HCT116 (cell line): ENCODE results near the gene SPACA1. TPM values are rescaled to one million over a fixed set of nuclear protein-coding genes. Genes with fewer than 3 reads are reported as not detected.
"Not testable (repeated sequence)": the region's sequence is repeated elsewhere in the genome, so short reads cannot be mapped to it uniquely, and the experiment has no call there.

Source experiments
- ATAC-seq: fragments of 200-7000 bp; cut with Tn5 transposase; 2 replicates; pipeline ENCODE4 v1.9.1; 2020; ENCODE audit warnings: mild to moderate bottlenecking, moderate library complexity
- BruUV-seq: library from RNA; stranded (reverse); fragments of 400-500 nt; replicated peaks from 2 replicates; lab custom pipeline; 2021; lab: Mats Ljungman, UMichigan
- CTCF ChIA-PET: fragments of 300-600 bp; sonication (Branson Sonifier 250); formaldehyde crosslinking; loops from one replicate; lab custom pipeline; 2021; ENCODE audit warnings: antibody characterized with exemption; lab: Charles Lee
- POLR2A ChIA-PET: fragments of 300-600, 350-600 bp; sonication (Branson Sonifier 250); formaldehyde crosslinking; loops from one replicate; lab custom pipeline; 2021; ENCODE audit warnings: antibody characterized with exemption; lab: Charles Lee
- RAD21 ChIA-PET, 2 experiments: fragments of 300-600 bp; sonication (Branson Sonifier 250); formaldehyde crosslinking; loops; one replicate each; lab custom pipeline; 2023; ENCODE audit warnings: low total read pairs in 2 of 2; ENCODE audit not compliant: uncharacterized antibody in 2 of 2, unreplicated experiment in 2 of 2, low non-redundant PET in 1 of 2; lab: Charles Lee
- DNase-seq: peaks from one replicate; pipeline ENCODE4 v3.0.0-alpha.2; 2010; ENCODE audit warnings: low read depth, low spot score
- H2AFZ ChIP-seq: fragments of 200-600 bp; shearing (Covaris generic), sonication (generic); 2 replicates; pipeline ENCODE4 v1.6.1; 2017; ENCODE audit warnings: low read depth, mixed run types, mixed read lengths, antibody characterized with exemption, low read length; ENCODE audit not compliant: poor library complexity, severe bottlenecking
- H3K27ac ChIP-seq: 2 replicates; pipeline ENCODE4 v1.5.1; 2012; ENCODE audit warnings: low read depth, low read length
- H3K27me3 ChIP-seq: fragments of 200-600 bp; sonication (generic); 2 replicates; pipeline ENCODE4 v1.6.1; 2016; ENCODE audit warnings: mixed run types, low read length, mixed read lengths; ENCODE audit not compliant: insufficient read depth
- H3K36me3 ChIP-seq, 2 experiments: fragments of 200-500 bp in 1 of 2; fragments of 200-600 bp in 1 of 2; sonication (Bioruptor generic) in 1 of 2; sonication (generic) in 1 of 2; 2 replicates each; pipeline versions ENCODE4 v1.5.1 to v1.6.1; 2014 to 2016; ENCODE audit warnings: low read length in 2 of 2, inconsistent platforms in 1 of 2, mixed read lengths in 1 of 2, mixed run types in 1 of 2; ENCODE audit not compliant: insufficient read depth in 2 of 2, control insufficient read depth in 1 of 2
- H3K4me1 ChIP-seq, 2 experiments: fragments of 200-600 bp in 1 of 2; sonication (generic) in 1 of 2; 2 replicates each; pipeline versions ENCODE4 v1.5.1 to v1.6.1; 2012 to 2017; ENCODE audit warnings: low read length in 2 of 2, inconsistent platforms in 1 of 2, mild to moderate bottlenecking in 1 of 2, mixed read lengths in 1 of 2, mixed run types in 1 of 2, moderate library complexity in 1 of 2; ENCODE audit not compliant: insufficient read depth in 2 of 2, control insufficient read depth in 1 of 2
- H3K4me2 ChIP-seq: fragments of 200-600 bp; sonication (generic); 2 replicates; pipeline ENCODE4 v1.6.1; 2017; ENCODE audit warnings: mixed run types, low read length, mixed read lengths
- H3K4me3 ChIP-seq, 2 experiments: fragments of 200-600 bp in 1 of 2; sonication (generic) in 1 of 2; replicated peaks in 1 of 2; 2 replicates each; pipeline ENCODE4 v1.5.1; 2011 to 2016; ENCODE audit warnings: low read length in 2 of 2, control low read depth in 1 of 2, low read depth in 1 of 2, mild to moderate bottlenecking in 1 of 2, mixed read lengths in 1 of 2, mixed run types in 1 of 2
- H3K79me2 ChIP-seq: fragments of 200-600 bp; sonication (generic); 2 replicates; pipeline ENCODE4 v1.6.1; 2017; ENCODE audit warnings: mild to moderate bottlenecking, mixed run types, low read length, moderate library complexity, mixed read lengths; ENCODE audit not compliant: insufficient read depth
- H3K9ac ChIP-seq: fragments of 200-600 bp; sonication (generic); 2 replicates; pipeline ENCODE4 v1.6.1; 2016; ENCODE audit warnings: low read length, mixed read lengths
- H3K9me2 ChIP-seq: fragments of 200-600 bp; sonication (generic), shearing (Covaris generic); 2 replicates; pipeline ENCODE4 v1.6.1; 2017; ENCODE audit warnings: mixed run types, mild to moderate bottlenecking, moderate library complexity; ENCODE audit not compliant: insufficient read depth
- H3K9me3 ChIP-seq, 2 experiments: fragments of 200-500 bp in 1 of 2; fragments of 200-600 bp in 1 of 2; sonication (Bioruptor generic) in 1 of 2; sonication (generic) in 1 of 2; 2 replicates each; pipeline ENCODE4 v1.6.1; 2014 to 2017; ENCODE audit warnings: low read length in 2 of 2, mixed read lengths in 2 of 2, inconsistent platforms in 1 of 2, low read depth in 1 of 2, mild to moderate bottlenecking in 1 of 2, mixed run types in 1 of 2, moderate library complexity in 1 of 2; ENCODE audit not compliant: control insufficient read depth in 1 of 2, insufficient read depth in 1 of 2
- H4K20me1 ChIP-seq: fragments of 200-600 bp; sonication (generic), shearing (Covaris generic); 2 replicates; pipeline ENCODE4 v1.6.1; 2017; ENCODE audit warnings: mixed run types, mild to moderate bottlenecking, moderate library complexity; ENCODE audit not compliant: insufficient read depth
- CBX3 ChIP-seq: IDR thresholded peaks from 2 replicates; pipeline ENCODE4 v1.6.1; 2012; ENCODE audit warnings: low read depth
- EZH2phosphoT487 ChIP-seq: fragments of 200-600 bp; IDR thresholded peaks from 2 replicates; pipeline ENCODE4 v1.6.1; 2018; ENCODE audit warnings: antibody characterized with exemption, borderline replicate concordance
- POLR2A ChIP-seq: IDR thresholded peaks from 2 replicates; pipeline ENCODE4 v1.7.0; 2011; ENCODE audit warnings: borderline replicate concordance; ENCODE audit not compliant: insufficient read depth, insufficient read length; ENCODE audit errors: extremely low read depth
- SIN3A ChIP-seq: IDR thresholded peaks from 2 replicates; pipeline ENCODE4 v1.6.1; 2012; ENCODE audit warnings: low read depth
- TCF7L2 ChIP-seq: IDR thresholded peaks from 2 replicates; pipeline ENCODE4 v1.7.0; 2011; ENCODE audit warnings: borderline replicate concordance, inconsistent platforms; ENCODE audit not compliant: insufficient read depth, insufficient read length; ENCODE audit errors: extremely low read depth
- intact Hi-C: fragments of 100-400 bp; cut with micrococcal nuclease; formaldehyde crosslinking; loops from 2 replicates; pipeline ENCODE4 v1.10.0; 2022
- total RNA-seq: library from RNA; stranded (reverse); gene quantifications from one replicate; pipeline ENCODE4 v1.2.1, GENCODE V29; 2021; ENCODE audit not compliant: unreplicated experiment
- TF ChIP-seq, protein P1 (sequence below): IDR thresholded peaks from 2 replicates; pipeline ENCODE4 v1.6.1; 2012; ENCODE audit warnings: low read depth

The SPACA1 gene
- total RNA-seq, 1 experiment from 2014 or later, result not detected

DNA sequence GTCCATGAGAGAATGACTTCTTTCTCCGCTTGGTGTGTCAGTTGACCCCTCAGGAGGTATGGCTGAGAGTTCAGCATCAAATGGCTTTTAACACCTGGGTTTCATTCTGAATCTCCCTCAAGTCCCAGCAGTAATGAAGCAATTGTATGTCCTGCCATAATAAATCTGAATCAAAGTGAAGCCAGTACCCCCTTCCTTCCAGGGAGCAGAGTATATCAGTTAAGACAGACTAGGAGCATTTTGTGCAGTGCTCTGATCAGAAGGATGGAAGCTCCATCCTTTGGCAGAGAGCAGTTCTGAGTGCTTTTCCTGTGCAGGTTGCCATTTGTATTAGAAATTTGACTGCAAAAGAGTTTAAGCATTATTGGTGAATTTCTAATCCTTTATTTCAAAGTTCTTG is 46.9 kb upstream of the SPACA1 start:
- no peaks in the 10 kb centered on the region for H3K36me3 ChIP-seq
- CTCF ChIA-PET, result no interaction called here
- TF ChIP-seq POLR2A (no peak), TCF7L2 (no peak), SIN3A (no peak), CBX3 (no peak), EZH2phosphoT487 (no peak)
- TF ChIP-seq, protein P1, sequence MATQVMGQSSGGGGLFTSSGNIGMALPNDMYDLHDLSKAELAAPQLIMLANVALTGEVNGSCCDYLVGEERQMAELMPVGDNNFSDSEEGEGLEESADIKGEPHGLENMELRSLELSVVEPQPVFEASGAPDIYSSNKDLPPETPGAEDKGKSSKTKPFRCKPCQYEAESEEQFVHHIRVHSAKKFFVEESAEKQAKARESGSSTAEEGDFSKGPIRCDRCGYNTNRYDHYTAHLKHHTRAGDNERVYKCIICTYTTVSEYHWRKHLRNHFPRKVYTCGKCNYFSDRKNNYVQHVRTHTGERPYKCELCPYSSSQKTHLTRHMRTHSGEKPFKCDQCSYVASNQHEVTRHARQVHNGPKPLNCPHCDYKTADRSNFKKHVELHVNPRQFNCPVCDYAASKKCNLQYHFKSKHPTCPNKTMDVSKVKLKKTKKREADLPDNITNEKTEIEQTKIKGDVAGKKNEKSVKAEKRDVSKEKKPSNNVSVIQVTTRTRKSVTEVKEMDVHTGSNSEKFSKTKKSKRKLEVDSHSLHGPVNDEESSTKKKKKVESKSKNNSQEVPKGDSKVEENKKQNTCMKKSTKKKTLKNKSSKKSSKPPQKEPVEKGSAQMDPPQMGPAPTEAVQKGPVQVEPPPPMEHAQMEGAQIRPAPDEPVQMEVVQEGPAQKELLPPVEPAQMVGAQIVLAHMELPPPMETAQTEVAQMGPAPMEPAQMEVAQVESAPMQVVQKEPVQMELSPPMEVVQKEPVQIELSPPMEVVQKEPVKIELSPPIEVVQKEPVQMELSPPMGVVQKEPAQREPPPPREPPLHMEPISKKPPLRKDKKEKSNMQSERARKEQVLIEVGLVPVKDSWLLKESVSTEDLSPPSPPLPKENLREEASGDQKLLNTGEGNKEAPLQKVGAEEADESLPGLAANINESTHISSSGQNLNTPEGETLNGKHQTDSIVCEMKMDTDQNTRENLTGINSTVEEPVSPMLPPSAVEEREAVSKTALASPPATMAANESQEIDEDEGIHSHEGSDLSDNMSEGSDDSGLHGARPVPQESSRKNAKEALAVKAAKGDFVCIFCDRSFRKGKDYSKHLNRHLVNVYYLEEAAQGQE, result no peak
- TF ChIP-seq, all 23 proteins: peak for 0
- DNase-seq (no peak), ATAC-seq (no peak)
- BruUV-seq, result no TSS peak
- no peaks in the 10 kb centered on the region for H3K9me3 ChIP-seq
- H3K27me3 ChIP-seq, result peaks cover 43% of the 10 kb centered on the region
- H3K4me1 ChIP-seq, result no peaks in the 10 kb centered on the region
- H3K4me3 ChIP-seq, result no peak overlapping the region
- H3K9me2 ChIP-seq, result no peaks in the 10 kb centered on the region
- no peak overlapping the region for H3K9ac ChIP-seq
- no peak overlapping the region for H2AFZ ChIP-seq
- no peak overlapping the region for H3K27ac ChIP-seq
- no peaks in the 10 kb centered on the region for H3K79me2 ChIP-seq
- H4K20me1 ChIP-seq, result no peaks in the 10 kb centered on the region
- ChIA-PET RAD21 (no interaction called here), POLR2A (no interaction called here)
- intact Hi-C loops, result no loop called here
- no peak overlapping the region for H3K4me2 ChIP-seq

DNA sequence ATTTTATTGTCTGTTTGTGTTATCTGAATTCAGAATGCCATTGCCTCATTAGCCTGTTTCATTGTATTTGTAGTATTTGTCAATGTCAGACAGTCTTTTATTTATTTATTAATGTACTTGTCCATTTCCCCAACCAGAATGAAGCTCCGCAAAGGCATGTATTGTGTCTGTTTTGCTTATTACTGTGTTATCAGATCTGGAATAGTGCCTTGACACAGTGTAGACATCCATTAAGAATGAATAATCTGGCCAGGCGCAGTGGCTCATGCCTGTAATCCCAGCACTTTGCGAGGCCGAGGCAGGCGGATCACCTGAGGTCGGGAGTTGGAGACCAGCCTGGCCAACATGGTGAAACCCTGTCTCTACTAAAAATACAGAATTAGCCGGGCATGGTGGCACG is 46.4 kb upstream of the SPACA1 start:
- H3K27ac ChIP-seq, H3K9me3 ChIP-seq, RAD21 ChIA-PET, BruUV-seq, H2AFZ ChIP-seq, ATAC-seq, H3K9me2 ChIP-seq, H3K4me2 ChIP-seq, CTCF ChIA-PET, H3K4me3 ChIP-seq, H3K79me2 ChIP-seq, H4K20me1 ChIP-seq, H3K4me1 ChIP-seq, intact Hi-C loops, POLR2A ChIA-PET, H3K36me3 ChIP-seq, DNase-seq, H3K9ac ChIP-seq: not testable (repeated sequence)
- H3K27me3 ChIP-seq, result peaks cover 43% of the 10 kb centered on the region
